SK-N-SH treated with all-trans-retinoic acid at 6 μM for 48 hours (cell line): ENCODE results near the gene ZNF691.

Source experiments
- CREB5 ChIP-seq: fragments of 250-450 bp; sonication (Bioruptor Pico); IDR thresholded peaks from 2 replicates; pipeline ENCODE4 v1.5.1; 2020; ENCODE audit warnings: low read depth, mild to moderate bottlenecking, moderate library complexity
- CSRNP3 ChIP-seq: fragments of 250-450 bp; sonication (Bioruptor Pico); IDR thresholded peaks from 2 replicates; pipeline ENCODE4 v1.5.1; 2021; ENCODE audit warnings: mild to moderate bottlenecking, moderate library complexity
- ESRRG ChIP-seq: fragments of 250-450 bp; sonication (Bioruptor Pico); IDR thresholded peaks from 2 replicates; pipeline ENCODE4 v1.6.1; 2021; ENCODE audit warnings: mild to moderate bottlenecking
- GLIS3 ChIP-seq: fragments of 250-450 bp; sonication (Bioruptor Pico); IDR thresholded peaks from 2 replicates; pipeline ENCODE4 v1.5.0; 2020; ENCODE audit warnings: mild to moderate bottlenecking, moderate library complexity
- PATZ1 ChIP-seq: fragments of 250-450 bp; sonication (Bioruptor Pico); IDR thresholded peaks from 2 replicates; pipeline ENCODE4 v1.8.0; 2020; ENCODE audit warnings: mild to moderate bottlenecking, moderate library complexity, borderline replicate concordance
- POU6F1 ChIP-seq: fragments of 250-450 bp; sonication (Bioruptor Pico); IDR thresholded peaks from 2 replicates; pipeline ENCODE4 v1.8.0; 2021; ENCODE audit warnings: low read depth, mild to moderate bottlenecking, moderate library complexity, borderline replicate concordance
- SNAI2 ChIP-seq: fragments of 250-450 bp; sonication (Bioruptor Pico); IDR thresholded peaks from 2 replicates; pipeline ENCODE4 v1.5.0; 2020; ENCODE audit warnings: mild to moderate bottlenecking, moderate library complexity
- TSHZ2 ChIP-seq: fragments of 250-450 bp; sonication (Bioruptor Pico); IDR thresholded peaks from 2 replicates; pipeline ENCODE4 v1.5.0; 2020; ENCODE audit warnings: mild to moderate bottlenecking, moderate library complexity
- ZC3H10 ChIP-seq: fragments of 250-450 bp; sonication (Bioruptor Pico); IDR thresholded peaks from 2 replicates; pipeline ENCODE4 v1.5.1; 2021; ENCODE audit warnings: mild to moderate bottlenecking, moderate library complexity
- ZFP30 ChIP-seq: fragments of 450-650 bp; formaldehyde crosslinking; IDR thresholded peaks from 2 replicates; pipeline ENCODE4 v1.5.0; 2022; ENCODE audit warnings: mild to moderate bottlenecking, moderate library complexity
- ZNF565 ChIP-seq: fragments of 450-650 bp; formaldehyde crosslinking; conservative IDR thresholded peaks from 2 replicates; pipeline ENCODE4 v1.5.0; 2020; ENCODE audit warnings: low read depth, mild to moderate bottlenecking, moderate library complexity
- ZNF70 ChIP-seq: fragments of 450-650 bp; formaldehyde crosslinking; IDR thresholded peaks from 2 replicates; pipeline ENCODE4 v1.5.0; 2020; ENCODE audit warnings: mild to moderate bottlenecking, moderate library complexity

- TF ChIP-seq ZFP30 (CRISPR knock-in tag) (no peak), POU6F1 (no peak), CSRNP3 (no peak), CREB5 (CRISPR knock-in tag) (no peak), PATZ1 (CRISPR knock-in tag) (no peak), ZC3H10 (CRISPR knock-in tag) (no peak), TSHZ2 (CRISPR knock-in tag) (no peak), ESRRG (CRISPR knock-in tag) (no peak), ZNF565 (no peak), SNAI2 (CRISPR knock-in tag) (no peak), GLIS3 (CRISPR knock-in tag) (no peak), ZNF70 (CRISPR knock-in tag) (no peak)
Measured at GRCh38 chr1:42853116-42853884, 6.9 kb downstream of the ZNF691 start.
